Activated CD8-positive, alpha-beta memory T cell treated with anti-CD3 and anti-CD28 coated beads for 1 hour (primary cell): Measurements from ENCODE around the gene NOSIP.

ENCODE experiments used
- DNase-seq, 2 donors: peaks; one replicate each; pipeline ENCODE4 v3.0.0-alpha.2; 2020; ENCODE audit warnings: low read depth in 1 of 2; ENCODE audit errors: extremely low read depth in 1 of 2

Gene NOSIP

DNA sequence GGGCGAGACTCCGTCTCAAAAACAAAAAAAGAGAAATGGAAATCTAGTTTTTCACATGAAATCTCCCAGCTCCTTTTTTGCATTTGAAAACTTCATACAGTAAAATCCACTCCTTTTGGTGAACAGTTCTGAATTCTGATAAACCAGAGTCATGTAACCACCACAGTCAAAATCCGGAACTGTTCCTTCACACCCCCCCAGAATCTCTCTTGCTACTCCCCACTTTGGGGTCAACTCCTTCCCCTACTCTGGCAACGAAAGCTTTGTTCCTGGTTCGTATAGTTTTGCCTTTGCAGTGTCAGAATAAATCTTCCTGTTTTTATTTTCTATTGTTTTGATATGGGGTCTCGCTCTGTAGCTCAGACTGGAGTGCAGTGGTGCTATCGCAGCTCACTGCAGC is 28.8 kb downstream of the NOSIP start:
- DNase-seq: no peak

DNA sequence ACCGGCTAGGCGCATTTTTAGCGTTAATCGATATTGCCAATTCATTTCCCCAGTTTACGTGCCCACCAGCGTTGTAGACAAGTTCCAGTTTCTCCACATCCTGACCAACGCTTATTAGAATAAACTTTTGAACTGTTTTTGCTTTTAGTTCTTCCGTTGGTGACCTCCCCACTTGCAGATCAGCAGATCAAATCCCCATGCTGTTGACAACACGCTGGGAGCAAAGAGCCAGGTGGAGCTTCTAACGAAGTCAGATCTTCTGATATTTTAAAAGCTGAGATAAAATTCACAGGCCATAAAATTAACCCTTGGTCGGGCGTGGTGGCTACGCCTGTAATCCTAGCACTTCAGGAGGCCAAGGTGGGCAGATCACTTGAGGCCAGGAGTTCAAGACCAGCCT is 31.3 kb downstream of the NOSIP start:
- no peak for DNase-seq

DNA sequence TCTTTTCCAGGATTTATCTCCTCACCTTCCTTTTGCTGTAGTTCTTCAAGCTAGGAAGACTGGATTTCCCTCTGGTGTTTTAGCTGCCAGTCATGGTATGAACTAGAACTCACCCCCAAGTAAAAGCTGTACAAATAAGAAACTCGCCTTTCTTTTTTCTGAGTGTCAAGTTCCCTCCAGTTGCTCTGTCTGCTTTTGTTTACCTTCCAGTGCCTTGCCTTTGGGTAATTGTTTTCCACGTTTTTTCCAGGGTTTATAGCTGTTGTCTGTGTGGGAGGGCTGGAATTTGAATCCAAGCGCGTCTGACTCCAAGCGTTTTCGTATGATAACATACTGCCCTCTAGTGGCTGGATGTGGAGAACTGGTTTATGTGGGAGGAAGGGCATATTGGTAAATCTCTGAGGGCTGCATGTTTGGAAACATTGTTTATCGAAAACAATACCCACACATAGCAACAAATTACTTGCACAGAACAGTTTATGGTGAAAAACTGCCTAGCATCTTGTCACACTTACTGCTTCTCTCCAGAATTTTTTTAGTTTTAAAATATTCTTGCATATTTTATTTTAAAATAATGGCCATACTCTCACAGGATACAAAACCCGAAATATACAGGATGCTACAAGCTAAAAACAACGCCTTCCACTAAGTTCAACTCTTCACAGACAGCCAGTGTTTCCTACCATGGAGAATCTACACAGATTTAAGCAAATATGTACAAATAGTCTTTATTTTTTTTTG is 33.4 kb downstream of the NOSIP start:
- no peak for DNase-seq

DNA sequence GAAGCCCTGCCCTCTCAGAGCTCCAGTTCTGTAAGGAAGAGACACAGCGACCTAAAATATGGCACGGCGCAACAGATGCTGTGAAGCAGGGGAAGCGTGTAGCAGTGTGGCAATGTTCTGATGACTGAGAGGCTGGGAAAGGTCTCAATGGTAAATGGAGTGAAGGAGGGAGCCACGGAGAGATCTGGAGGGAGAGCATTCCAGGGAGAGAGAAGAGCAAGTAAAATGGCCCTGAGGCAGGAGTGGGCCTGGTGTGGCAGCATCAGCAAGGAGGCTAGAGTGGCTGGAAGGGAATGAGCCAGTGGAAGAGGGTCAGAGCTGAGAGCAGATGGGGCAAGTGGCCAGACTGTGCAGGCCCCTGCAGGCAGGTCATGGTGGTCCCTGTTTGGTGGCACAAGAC is 36.2 kb downstream of the NOSIP start:
- DNase-seq: no peak

DNA sequence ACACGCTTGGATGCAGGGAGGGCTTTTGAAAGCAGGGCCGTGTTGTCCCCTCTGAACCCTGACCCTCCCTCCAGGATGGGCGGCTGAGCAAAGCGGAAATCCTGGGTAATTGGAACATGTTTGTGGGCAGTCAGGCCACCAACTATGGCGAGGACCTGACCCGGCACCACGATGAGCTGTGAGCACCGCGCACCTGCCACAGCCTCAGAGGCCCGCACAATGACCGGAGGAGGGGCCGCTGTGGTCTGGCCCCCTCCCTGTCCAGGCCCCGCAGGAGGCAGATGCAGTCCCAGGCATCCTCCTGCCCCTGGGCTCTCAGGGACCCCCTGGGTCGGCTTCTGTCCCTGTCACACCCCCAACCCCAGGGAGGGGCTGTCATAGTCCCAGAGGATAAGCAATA is 37.3 kb downstream of the NOSIP start:
- no peak for DNase-seq

DNA sequence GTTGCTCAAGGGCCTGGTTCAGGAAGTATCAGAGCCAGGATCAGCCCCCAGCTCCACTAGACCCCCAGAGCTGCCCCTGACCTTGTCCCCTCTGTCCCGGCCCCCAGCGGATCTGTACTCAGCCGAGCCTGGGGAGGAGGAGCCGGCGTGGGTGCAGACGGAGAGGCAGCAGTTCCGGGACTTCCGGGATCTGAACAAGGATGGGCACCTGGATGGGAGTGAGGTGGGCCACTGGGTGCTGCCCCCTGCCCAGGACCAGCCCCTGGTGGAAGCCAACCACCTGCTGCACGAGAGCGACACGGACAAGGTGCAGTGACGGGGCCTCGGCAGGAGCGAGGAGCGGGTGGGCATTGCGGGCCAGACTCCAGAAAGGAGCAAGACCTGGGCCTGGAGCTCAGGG is 37.9 kb downstream of the NOSIP start:
- DNase-seq: no peak

DNA sequence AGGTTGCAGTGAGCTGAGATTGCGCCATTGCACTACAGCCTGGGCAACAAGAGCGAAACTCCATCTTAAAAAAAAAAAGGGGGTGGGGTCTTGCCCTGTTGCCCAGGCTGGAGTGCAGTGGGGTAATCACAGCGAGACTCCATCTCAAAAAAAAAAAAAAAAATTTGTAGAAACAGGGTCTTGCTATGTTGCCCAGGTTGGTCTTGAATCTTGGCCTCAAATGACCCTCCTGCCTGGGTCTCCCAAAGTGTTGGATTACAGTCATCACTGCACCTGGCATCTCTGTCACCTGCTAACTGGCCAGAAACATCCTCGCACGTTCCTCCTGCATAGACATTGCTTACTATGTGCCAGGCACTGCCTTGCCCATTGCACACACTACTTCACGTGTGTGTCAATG is 38.4 kb downstream of the NOSIP start:
- DNase-seq: no peak

DNA sequence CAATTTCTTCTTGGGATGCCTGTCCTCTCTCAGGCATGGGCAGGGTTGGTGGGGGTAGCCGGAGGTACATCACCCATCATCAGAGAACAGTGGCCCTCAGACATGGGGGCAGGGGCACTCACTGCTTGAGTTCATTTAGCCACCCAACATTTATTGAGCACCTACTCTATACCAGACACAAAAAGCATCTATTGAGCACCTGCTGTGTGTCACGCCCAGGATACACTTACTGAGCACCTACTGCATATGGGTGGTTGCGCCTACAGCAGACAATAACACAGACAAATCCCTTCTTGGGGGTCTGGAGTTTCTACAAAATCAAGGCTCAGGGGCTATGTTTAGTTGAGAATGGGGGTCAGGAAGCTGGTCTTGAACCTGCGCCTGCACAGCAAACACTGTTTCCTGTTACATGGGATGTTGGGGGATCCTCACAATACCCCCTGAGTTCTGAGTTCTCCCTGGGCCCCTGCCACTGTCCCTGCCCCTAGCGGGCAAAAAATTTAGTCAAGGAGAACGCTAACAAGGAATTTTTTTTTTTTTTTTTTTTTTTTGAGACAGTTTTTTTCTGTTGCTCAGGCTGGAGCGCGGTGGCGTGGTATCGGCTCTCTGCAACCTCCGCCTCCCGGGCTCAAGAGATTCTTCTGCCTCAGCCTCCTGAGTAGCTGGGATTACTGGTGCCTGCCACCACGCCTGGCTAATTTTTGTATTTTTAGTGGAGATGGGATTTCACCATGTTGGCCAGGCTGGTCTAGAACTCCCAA is 41.0 kb downstream of the NOSIP start:
- no peak for DNase-seq

DNA sequence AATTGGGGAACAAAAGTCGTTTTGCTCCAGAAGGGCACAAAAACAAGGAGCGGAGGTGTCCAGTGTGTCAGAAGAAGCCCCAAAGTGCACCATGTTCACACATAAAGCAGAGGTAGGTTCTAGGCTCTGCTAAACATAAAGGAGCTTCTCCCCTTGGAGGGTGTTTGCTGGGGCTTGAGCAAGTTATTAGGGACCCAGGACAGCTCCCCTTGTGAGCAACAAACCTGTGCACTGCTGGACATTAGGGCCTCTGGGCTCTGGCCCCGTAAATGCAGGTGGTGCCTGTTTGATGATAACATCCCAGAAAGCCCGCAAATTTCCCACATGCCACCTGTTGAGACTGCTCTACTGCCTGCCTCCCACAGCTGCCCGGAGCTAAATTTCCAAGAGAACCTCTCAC is 41.7 kb downstream of the NOSIP start:
- no peak for DNase-seq

DNA sequence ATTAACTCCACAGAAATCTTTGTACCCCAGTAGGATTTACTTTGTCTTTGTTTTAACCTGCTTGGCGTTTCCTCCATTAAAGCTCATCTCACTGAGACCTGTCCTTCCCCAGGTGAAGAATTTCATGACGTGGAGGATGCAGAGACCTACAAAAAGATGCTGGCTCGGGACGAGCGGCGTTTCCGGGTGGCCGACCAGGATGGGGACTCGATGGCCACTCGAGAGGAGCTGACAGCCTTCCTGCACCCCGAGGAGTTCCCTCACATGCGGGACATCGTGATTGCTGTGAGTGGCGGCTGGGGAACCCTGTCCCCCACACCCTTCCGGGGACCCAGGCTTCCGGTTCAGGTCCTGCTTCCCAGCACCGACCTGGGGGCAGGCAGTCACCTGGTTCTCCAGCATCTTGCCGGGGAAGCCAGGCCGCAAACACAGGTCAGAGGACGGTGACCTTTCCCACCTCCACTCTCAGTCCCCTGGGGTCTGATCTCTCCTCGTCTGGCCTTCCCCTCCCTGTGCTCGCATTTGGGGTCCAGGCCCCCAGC is 43.4 kb downstream of the NOSIP start:
- DNase-seq: no peak

DNA sequence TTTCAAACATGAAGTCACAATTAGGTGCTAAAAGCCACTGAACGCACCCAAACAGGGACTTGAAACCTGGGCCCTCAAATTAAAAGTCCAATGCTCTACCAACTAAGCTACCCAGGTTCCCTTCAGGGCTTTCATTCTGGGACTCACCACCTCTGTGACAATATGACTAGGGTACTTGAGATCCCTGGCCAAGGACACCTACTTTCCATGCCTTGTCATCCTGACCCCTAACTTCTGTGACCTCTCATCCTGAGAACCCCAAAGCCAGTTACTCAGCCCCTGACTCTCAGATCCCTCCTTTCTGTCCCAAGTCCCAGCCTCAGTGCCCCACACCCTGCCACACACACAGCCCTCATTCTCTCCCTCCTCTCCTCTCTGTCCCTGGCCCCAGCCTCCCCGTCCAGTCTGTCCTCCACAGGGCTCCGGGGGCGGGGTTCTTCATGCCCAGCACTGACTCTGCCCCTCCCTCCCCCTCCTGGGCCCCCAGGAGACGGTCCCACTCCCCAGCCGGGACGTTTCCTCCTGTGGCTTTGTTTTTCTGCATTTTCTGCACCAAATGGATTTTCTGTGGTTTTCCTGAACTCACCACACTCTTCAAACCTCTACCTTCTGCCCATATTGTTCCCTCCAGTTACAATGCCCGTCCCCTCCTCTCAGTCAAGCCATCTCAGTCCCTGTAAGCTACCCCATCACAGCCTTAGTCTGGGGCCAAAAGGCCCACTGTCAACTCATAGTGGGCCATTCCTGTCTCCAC is 45.5 kb downstream of the NOSIP start:
- DNase-seq: no peak

DNA sequence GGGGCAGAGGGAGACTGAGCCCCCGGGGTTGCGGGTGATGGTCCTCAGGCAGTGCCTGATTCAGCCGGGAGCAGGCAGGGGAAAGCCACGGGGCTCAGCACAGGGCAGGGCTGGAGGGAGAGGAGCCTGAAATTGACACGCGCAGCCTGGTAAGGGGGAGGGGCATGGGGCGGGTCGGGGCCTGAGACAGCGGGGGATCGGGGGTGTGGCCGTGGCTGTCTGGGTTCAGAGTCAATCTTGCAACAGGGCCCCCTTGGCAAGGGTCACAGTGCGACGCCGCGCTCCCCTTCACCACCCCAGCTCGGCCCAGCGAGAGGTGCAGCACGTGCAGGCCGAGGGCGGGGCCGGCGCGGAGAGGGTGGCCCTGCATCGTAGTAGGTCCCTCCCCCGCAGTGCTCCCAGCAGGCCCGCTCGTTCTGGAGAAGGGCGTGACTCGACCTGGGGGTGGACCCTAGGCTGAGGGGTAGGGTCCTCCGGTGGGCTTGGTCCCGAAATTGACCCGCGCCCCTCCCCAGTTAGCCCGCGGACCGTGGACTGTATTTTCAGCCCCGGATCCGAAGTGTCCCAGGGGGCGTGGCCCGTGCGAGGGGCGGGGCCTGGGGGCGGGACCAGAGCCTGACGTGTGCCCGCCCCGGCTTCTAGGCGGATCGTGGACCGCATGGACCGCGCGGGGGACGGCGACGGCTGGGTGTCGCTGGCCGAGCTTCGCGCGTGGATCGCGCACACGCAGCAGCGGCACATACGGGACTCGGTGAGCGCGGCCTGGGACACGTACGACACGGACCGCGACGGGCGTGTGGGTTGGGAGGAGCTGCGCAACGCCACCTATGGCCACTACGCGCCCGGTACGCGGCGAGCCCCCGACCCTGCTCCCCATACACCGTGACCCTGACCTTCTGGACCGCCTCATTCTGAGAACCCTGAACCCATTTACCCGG is 46.5 kb downstream of the NOSIP start:
- peak in 1 of 2 donors; percentile 79 for DNase-seq

DNA sequence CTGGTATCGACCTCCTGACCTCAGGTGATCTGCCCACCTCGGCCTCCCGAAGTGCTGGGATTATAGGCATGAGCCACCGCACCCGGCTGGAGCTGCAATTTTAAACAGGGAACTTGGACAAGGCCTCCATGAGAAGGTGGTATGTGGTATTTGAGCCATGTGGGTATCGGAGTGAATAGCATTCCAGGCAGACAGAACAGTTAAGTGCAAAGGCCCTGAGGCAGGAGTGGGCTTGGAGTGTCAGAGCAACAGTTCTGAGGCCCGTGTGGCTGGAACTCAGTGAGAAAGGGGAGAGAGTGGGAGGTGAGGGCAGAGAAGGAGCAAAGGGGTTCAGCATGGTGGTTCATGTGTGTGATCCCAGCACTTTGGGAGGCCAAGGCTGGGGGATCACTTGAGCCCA is 49.6 kb downstream of the NOSIP start:
- no peak for DNase-seq

DNA sequence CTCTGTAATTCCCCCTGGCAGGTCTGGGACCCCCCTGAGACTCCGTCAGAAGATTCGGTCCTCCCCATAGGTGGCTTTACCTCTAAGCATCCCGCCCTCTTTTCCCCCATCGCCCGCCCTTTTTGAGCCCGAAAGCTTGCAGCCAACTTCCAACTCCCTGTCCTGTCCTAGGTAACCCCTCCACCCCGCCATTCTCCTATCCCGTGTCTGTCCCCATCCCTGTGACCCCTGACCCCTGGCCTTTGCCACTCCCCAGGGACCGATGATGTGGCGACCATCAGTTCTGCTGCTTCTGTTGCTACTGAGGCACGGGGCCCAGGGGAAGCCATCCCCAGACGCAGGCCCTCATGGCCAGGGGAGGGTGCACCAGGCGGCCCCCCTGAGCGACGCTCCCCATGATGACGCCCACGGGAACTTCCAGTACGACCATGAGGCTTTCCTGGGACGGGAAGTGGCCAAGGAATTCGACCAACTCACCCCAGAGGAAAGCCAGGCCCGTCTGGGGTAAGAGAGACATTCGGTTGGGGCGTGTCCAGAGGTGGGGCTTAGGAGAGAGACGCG is 52.1 kb downstream of the NOSIP start:
- DNase-seq: no peak

DNA sequence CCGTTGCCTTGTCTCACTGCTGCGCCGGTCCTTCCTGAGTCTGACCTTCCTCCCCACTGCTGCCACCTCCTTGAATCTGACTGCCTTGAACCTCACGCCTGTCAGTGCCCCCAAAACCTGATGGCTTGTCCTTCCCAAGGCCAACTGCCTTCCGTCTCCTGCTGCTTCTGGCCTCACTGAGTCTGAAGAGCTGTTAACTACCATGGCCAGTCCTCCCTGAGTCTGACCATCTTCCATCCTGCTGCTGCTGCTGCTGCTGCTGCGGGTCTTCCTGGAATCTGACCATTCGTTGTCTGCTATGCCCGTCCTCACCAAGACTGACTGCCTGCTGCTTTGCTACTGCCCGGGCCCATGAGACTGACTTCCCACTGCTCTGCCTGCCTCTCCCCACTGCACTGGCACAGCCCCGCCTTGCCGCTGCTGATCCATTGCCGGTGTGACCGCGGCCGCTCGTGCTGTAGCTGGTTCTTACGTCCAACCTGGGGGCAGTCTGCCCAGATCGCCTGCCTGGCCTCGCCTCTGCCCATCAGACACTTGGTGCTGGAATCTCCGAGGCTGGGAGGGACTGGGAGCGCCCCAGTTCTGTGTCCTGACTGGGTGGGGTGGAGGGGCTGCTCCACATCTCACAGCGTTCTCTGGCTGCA is 55.4 kb downstream of the NOSIP start:
- no peak for DNase-seq

DNA sequence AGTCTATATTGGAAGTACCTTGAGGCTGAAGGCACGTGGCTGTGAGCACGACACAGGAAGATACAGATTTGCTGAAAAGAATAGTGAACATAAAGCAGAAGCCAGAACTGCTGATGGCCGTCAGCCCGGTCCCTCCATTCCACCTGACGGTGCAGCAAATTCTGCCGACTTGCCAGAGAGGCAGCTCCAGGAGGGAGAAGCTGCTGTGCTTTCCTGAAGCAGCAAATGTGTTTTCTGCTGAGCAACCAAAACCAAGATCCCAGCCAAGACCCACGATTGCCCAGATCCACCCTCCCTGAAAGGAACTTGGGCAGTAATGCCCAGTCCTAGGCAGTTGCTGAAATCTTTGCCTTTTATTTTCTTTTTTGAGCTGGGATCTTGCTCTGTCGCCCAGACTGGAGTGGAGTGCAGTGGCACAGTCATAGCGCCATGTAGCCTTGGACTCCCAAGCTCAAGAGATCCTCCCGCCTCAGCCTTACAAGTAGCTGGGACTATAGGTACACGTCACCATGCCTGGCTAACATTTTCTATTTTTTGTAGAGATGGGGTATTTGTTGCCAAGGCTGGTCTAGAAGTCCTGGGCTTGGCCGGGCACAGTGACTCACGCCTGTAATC is 59.5 kb downstream of the NOSIP start:
- no peak for DNase-seq

DNA sequence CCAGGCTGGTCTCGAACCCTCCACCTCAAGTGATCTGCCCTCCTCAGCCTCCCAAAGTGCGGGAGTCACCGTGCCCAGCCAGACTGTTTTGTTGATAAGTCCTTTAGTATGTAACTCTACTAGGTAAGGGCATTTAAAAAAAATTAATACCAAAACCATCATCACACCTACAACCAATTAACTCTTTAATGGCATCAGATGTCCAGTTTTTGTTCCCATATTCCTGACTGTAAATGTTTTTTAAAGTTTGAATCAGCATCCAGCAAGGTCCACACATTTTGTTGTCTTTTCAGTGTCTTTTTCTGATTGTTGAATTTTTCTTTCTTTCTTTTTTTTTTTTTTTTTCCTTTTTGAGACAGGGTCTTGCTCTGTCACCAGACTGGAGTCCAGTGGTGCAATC is 62.3 kb downstream of the NOSIP start:
- no peak for DNase-seq

DNA sequence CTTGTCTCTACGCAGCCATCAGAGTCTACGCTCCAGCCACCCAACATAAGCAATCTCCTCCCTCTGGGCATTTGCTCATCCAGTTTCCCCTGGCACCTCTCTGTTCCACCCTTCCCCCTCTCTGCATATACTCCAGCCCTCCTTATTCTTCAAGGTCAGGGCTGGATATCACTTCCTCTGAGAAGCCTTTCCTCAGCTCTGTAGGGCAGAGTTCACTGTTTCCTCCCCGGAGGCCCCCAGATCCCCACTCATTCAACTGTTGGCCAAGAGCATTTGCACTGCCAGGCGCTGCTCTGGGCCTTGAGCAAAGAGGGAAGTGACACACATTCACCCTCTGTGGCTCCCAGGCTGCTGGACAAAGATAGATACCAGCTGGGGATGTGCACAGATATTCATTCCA is 64.6 kb downstream of the NOSIP start:
- DNase-seq: no peak

DNA sequence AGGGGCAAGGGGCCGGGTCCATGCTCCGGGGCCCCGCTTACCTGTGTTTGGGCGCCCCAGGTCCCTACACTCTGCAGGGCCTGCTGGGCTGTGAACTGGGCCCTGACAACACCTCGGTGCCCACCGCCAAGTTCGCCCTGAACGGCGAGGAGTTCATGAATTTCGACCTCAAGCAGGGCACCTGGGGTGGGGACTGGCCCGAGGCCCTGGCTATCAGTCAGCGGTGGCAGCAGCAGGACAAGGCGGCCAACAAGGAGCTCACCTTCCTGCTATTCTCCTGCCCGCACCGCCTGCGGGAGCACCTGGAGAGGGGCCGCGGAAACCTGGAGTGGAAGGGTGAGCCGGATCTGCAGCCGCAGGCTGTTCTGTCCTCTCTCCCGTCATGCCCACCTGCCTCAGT is 66.2 kb downstream of the NOSIP start:
- DNase-seq: no peak
